ENCODE results near the gene AFG1L.
"Not testable (repeated sequence)": the region's sequence is repeated elsewhere in the genome, so short reads cannot be mapped to it uniquely, and the experiment has no call there.

The AFG1L gene

DNA sequence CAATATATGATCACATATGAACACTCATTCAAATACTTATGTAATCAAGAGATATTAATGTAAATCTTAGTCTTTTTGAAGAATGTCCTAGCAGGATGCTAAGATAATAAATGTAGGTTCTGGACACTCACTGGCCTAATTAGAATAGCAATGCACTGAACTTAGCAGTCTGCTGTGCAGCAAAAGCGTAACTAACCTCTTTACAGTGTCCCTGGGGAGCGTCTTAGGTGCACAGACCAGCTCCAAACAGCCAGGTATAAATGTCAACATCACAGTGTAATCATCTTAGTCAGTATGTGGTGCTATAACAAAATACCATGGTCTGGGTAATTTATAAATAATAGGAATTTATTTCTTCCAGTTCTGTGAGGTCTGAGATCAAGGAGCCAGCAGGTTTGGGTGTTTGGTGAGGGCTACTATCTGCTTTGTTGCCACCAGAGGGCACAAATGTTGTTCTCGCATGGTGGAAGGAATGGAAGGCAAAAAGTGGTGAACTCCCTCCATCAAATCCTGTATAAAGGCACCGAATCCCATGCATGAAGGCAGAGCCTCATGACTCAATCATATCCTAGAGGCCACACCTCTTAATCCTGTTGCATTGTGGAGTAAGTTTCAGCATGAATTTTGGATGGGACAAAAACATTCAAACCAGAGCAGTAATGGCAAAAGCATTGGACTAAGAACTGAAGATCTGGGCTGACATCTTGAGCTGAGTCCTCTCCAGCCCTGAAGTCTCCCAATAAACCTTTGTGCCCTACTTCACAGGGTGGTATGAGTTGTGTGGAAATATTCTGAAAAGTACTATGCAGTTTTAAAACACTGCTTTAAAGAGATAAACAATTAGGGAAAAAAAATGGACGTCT is 224.1 kb downstream of the AFG1L start:
- no peak for DNase-seq (ENCODE audit: low read depth in 3 of 3)

DNA sequence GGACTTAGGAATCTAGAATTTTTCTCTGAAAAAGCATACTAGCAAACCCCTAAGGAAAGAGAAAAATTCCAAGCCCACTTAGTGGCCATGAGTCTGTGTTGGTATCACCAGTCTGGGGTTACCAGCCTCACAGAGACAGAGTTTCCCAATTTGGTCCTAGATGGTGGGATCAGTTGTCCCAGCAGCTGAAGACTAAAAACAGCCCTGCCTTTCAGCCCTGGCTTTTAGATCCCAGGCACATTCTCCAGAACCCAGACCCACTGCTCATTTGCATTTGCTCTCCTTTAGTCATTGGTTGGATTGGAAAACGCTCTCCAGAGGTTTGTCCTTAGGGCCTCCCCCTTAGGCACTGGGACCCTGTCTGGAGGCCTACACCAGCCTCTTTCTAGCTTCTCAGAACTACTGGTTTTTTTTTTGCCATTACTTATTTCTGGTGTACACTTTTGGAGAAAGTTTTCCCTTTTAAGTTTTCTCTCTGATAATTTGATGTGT is 226.8 kb downstream of the AFG1L start:
- no peak for DNase-seq (ENCODE audit: low read depth in 3 of 3)

DNA sequence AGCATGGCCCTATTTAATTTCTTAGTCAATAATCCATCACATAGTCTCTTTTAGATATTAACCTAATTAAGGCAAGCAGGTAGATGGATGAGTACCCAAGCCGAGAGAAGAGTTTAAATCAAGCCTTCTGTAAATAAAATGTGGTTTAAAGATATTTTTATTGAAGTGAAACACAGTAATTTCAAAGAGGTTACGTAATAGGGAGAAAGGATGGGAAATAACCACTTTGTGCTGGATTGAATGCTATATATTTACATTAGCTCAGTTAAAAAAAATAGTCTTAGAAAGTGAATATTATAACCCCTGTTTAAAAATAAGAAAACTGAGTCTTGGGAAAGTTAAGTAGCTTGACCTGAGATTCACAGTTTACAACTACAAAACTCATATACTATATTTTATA is 228.8 kb downstream of the AFG1L start:
- DNase-seq (ENCODE audit: low read depth in 3 of 3) = no peak

DNA sequence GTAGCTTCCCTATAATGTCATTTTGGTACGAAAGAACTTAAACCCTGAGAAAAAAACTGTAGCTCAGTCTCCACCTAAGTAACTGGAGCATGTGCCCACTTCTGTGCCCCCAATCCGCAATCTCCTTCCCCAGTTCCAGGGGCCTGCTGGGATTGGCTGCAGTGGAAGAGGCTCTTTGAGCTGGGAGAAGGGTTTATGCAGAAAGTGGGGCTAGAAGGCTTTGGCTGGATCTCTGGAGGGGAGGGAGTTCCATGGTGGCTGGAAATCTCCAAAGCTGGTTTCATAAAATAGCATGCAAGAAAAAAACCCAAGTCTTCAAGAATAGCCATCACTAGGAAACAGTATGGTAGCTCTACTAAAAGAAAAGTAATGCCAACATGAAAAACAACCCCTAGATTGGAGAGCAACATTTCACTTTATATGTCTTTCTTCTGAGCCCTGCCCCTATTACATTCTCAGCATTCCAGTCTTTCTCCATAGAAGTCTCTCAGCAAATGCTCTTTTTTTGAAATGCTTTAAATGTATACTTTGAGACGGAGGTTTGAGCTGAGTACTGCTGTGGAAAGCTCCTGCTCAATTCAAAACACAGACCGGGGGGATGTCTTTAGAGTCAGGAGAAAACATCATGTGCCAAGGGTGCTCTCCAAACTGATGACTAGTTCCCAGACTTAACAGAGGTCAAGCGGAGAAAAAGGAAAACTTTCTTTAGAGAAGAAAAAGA is 229.8 kb downstream of the AFG1L start:
- DNase-seq (ENCODE audit: low read depth in 3 of 3) = no peak

DNA sequence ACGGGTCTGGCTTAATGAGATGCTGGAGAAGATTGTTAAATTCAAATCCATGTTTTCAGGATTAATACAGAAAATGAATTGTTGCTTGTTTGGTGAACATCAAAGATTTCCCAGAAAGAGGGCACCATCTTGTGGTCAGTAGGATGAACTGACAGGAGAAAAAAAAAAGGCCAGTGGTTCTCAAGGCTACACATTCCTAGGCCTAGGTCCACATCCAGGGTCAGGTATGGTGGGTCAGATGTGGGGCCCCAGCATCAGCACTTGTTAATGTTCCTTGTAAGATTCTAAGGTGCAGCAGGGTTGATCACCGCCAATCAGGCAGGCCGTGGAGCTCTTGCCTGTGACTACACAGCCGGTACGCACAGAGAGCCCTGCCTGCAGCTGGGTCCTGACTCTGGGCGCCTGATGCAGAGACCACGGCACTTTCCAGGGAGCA is 231.9 kb downstream of the AFG1L start:
- no peak for DNase-seq (ENCODE audit: low read depth in 3 of 3)

DNA sequence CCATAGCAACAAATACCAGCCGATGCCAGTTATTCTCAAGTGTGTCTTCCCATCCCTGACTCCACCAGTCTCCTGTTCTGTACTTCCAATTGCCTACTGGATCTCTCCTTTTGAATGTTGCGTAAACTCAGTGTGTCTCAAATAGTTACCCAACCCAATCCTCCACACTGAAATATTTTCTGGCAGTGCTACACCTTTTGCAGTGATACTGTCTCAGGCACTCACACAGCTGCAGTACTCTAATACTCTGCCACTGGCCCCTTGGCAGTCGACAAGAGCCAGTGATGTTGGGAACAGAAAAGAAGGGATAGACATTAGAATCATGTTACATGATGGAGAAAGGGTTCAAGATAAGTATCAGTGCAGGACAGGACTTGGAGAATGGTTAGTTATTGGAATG is 234.0 kb downstream of the AFG1L start:
- DNase-seq (ENCODE audit: low read depth in 3 of 3) = no peak

DNA sequence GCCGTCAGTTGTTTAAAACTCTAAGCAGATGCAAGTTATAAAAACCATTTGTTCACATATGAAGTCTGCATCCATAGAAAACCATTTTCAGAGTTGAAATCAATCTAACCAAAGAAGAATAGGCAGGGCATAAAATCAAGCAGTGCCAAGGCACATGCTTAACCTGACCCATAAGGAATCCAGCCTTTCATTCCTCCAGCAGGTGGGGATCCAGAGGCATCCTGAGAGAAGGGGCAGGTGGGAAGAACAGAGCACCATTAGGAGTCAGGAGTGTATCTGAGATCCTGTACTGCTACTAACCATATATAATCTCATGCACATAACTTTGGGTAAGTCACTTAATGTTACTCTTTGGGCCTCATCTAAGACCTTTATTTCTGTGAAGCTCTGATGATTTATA is 236.5 kb downstream of the AFG1L start:
- no peak for DNase-seq (ENCODE audit: low read depth in 3 of 3)

DNA sequence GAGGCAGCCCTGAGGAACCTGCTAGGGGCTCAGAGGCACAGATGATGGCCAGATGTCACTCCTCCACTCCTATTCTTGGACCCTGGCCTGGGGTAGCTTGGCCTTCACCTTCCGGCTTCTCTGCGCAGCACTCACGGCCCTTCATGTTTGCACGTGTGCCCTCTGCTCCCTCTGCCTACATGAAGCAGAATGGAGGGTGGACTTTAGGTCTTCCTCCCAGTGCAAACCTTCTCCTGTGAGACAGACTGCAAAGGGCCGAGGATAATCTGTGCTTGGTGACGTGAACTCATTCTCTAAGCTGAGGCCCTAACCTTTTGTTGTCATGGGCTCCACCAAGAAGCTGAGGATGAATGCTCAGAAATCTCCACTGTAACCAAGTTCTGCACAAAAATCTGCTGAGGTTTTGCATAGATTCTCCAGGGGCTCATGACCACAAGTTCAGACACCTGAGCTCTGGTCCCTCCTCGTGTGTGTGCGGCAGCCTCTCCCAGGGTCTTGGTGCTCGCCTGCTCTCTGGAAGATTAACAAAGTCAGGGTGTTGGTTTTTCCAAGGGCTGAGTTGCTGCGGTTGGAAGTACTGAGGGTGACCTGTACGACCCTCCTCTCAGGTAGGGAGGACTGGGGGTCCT is 240.4 kb downstream of the AFG1L start:
- no peak for DNase-seq (ENCODE audit: low read depth in 3 of 3)

DNA sequence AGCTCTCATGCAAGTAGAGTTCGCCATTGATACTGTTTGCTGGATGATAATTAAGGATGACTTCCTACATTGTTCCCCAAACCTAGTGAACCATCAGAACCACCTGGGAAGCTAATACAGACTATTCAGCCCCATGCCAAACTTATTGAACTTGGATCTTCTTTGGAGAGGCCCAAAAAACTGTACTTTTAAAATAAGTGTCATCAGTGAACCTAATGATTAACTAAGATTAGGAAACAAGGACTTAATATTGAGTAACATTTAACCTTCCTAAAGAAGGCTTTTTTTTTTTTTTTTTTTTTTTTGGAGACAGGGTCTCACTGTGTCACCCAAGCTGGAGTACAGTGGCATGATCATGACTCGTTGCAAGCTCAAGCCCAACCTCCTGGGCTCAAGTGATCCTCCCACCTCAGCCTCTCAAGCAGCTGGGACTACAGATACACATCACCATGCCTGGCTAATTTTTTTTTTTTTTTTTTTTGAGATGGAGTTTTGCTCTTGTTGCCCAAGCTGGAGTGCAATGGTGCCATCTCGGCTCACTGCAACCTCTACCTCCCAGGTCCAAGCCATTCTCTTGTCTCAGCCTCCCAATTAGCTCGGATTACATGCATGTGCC is 241.2 kb downstream of the AFG1L start:
- DNase-seq (ENCODE audit: low read depth in 3 of 3) = not testable (repeated sequence)

DNA sequence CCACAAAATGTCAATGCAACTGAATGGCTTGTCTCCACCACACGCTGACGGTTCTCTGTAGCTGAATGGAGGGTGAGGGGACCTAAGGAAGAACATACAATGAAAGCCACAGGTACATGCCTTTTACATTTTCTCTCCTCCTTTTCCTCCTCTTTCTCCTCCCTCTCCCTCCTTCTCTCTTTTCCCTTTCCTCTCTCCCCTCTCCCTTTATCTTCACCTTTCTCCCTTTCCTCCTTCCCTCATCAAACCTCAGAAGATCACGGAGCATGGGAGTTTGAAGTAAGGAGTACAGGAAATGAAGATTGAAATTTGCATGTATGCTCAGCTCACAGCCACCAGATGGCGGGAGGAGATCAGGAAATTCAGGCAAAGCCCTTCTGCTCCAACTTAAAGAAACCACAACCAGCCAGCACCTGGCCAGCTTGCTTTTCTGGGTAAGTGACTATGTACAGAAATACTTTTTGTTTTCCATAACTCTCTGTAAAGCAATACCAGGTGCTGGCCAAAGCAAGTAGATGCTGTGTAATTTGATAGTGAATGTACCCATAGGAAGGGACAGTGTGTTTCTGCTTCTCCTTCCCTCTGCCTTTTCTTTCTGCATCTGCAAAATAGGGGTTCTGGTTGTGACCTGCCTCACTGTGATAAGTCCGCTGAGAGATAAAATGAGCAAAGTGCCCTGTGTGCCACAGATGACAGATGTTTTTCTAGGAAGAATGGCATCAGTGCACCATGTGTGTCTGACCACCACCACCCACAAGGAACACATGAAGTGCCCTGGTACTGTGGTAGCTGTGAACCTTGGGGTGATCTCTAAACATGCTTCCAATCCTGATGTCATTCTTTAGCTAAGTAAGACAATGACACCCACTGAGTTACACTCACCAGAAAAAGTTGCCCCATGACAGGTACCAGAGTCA is 247.2 kb downstream of the AFG1L start:
- DNase-seq (ENCODE audit: low read depth in 3 of 3) = peak; percentile 23 to 49 (median 43)

DNA sequence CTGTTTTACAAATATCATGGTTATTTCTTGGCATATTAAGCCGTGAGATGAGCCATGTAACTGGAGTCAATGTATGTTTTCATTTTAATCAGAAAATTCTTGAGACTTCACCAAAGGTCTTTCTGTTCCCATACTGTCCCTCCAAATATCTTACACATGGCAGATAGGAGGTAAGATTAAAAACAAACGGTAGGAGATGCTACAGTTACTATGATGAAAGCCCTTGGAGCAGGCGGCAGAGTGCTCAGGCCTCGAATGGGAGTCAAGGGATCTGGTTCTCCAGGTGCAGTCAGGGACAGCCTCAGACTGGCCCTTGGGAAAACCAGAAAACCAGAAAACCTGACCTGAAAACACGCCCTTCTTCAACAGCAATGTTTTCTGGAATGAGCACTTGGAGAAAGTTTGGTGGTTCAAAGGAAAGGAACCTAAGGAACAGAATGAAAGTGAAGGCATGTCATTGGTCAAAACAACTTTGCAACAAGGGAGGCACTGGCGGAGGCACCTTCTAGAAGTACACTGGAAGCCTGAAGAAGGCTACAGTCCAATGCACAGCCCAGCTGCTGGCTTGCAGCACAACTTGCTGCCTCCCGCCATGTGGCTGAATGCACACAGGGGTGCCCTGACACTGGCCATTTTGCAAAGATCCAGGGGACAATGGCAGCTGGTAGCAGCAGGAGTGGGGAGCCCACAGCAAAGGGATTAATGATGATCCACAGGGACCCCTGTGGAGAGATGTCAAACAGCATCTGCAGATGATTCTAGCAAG is 248.5 kb downstream of the AFG1L start:
- no peak for DNase-seq (ENCODE audit: low read depth in 3 of 3)

DNA sequence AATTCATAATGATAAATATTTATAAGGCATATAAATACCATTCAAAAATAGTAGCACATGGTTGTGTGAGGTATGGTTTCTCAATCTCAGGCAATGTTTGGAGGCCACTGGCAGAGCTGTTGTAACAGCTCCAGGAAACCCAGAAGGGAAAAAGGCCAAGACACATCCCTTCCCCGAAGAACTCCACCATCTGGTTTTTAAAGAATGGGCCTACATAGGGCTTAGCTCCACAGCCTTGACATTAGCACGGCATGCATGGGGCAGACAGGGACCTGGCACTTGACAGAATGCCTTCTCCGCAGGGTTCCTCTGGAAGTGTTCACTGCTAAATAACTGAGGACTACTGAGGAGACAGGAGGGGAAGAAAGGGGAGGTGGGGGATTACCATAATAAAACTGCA is 249.8 kb downstream of the AFG1L start:
- DNase-seq (ENCODE audit: low read depth in 3 of 3) = no peak

DNA sequence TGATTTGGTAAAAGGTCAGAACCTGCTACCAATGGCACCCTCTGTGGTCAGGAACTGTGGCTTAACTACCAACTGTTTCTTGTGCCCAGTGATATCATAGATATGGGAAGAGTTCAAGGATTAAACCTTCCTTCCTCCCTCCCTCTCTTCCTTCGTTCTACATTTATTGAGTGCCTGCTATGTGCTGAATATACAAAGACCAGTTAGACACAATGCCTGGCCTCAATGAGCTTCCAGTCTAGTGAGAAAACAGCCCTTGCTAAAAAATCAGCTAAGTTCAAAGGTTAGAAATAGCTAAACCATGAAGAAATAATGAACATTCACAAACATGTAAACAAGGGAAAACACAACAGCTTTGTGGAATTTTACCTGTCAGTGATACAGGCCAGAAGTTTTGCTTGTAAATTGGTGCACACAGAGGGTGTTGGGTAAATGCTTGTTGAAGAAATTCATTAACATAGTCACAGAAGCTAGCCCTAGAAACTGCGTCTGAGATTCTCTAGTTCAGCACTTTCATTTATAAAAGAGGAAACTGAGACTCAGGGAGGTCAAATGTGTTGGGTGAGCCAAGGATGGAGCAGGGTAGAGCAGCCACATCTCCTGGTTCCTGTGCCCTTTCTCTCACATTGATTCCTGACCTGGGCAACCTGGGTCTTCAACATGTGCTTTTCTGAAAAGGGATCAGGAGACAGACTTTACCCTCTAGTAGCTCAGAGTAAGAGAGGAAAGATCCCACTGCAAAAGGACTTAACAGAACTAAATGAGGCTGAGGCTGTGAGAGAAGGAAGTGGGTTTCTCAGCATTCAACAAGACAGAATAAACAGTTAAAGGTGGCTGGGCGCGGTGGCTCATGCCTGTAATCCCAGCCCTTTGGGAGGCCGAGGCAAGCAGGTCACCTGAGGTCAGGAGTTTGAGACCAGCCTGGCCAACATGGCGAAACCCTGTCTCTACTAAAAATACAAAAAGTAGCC is 251.5 kb downstream of the AFG1L start:
- DNase-seq (ENCODE audit: low read depth in 3 of 3) = no peak

DNA sequence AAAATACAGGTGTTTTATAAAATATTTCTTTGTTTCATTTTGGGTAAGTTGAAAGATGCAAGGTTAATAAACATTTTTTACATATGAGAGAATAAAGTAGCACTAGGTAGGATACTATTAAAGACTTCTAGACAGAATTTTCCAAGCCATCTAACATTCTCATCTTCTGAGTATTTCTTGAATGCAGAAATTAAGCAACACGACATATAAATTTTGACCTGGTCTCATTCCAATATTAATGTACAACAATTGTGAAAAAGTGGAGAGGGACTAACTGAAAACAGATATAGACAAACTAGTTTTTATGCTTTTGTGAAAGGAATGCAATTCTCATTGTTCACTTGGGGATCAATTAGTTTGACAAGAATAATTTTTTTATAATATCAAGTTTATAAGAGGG is 254.4 kb downstream of the AFG1L start:
- no peak for DNase-seq (ENCODE audit: low read depth in 3 of 3)

DNA sequence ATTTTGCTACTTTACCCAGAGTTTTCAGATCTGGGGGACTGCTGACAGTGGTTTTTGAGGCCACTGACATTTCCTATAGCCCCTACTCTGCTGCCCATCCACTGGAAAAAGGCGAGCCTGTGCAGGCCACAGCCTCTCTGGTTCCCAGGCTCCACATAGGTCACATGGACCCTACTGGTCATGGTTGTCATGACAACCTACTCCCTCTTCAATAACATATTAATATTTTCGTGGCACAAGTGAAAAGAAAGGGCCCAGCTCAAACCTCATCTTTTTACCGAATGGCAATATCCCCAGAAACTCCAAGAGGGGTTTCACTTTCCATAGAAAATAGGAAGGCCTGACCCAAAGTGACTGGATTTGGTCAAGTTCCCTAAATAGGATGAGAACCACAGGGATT is 254.9 kb downstream of the AFG1L start:
- no peak for DNase-seq (ENCODE audit: low read depth in 3 of 3)

DNA sequence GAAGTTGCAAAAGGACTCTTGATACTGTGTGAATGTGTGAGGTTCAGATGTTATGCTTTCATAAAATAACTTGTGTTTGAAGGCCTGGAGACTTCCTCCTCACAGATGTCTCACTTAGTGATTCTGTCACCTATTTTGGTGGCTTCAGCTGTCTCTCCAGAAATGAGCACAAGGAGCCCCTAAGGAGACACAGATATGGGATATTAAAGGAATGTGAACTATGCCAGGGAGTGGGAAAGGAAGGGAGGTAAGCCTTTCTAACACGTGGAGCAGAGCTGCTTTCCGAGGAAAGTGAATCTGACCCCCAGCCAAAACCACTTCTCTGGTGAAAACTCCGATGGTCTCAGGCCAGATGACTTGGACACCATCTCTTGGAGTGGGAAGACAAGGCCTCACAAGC is 255.4 kb downstream of the AFG1L start:
- no peak for DNase-seq (ENCODE audit: low read depth in 3 of 3)

DNA sequence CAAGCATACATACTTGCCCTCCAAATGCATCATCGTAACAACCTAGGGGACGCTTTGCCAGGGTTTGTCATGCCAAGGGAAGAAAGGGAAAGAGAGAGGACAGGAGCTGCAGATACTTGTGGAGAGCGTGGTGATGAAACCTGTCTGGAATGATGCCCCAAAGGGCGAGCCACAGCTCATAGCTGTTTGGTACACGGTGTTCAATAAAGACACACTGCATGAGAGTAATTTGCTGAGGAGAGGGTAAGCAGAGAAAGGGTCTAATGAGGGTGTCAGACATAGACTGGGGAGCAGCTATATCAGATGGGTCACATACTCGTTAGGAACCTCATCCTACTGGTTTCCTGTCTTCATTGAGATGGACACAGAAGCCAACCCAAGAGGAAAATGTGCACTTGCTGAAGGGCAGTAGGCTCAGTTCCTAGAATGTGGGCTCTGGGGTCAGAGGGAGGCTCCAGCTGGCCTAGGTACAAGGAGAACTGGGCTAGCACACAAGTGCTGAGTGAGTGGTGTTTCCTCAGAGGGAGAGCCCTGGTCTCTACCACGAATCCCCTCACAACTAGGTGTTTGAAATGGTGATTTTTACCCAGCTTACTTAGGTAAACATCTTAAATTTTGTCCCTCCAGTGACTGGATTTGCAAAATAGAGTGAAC is 260.7 kb downstream of the AFG1L start:
- no peak for DNase-seq (ENCODE audit: low read depth in 3 of 3)

DNA sequence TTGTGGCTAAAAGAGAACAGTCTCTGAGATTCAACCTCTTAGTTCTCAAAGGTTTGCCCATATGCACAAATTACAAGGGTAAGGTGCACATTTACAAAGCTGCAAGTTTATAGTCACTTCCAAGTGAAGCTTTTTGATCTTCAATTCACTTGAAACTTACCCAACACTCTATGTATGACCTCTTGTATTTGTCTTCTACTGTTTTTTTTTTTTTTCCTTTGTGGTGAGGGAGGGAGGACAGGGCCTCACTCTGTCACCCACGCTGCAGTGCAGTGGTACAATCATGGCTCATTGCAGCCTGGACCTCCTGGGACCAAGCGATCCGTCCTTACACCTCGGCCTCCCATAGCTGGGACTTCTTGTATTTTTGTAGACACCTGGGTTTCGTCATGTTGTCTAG is 261.4 kb downstream of the AFG1L start:
- DNase-seq (ENCODE audit: low read depth in 3 of 3) = no peak

All from stimulated activated CD4-positive, alpha-beta T cell treated with anti-CD3 and anti-CD28 coated beads, TNF-alpha, amount 100 ng/mL, for 4 hours (primary cell).